ENCODE measurements around the gene ANGPTL7. TPM values are rescaled to one million over a fixed set of nuclear protein-coding genes. Genes with fewer than 3 reads are reported as not detected.
A peak's percentile ranks its signal among the peaks of the same experiment; 100 is the strongest.

Gene ANGPTL7
- total RNA-seq, 6 experiments from 2014 or later: not detected

DNA sequence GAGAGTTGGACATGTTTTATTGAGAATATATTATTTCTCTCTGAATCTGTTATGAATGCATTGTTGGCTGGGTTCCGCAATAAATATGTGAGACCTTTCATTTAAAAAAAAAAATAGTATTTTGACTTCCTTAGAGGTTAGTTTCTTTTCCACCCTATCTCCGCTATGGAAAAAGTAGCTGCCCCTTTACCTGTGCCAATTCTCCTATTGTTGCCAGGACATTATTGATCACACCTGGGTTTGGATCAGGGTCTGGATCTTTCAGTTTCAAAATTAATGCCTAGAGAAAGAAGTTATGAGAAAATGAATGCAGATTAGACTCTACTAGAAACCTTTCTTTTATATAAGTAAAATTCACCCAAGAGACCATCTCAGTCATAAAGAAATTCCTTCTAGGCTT lies 44.1 kb downstream of the ANGPTL7 start:
- ATAC-seq (peak; percentile 63 to 75 (median 66)), DNase-seq (no peak)
- H3K4me1 ChIP-seq: peaks cover 0 to 24% (median 0%) of the 10 kb centered on the region in 4 donors
- no peaks in the 10 kb centered on the region for H3K9me3 ChIP-seq
- intact Hi-C loops (cut with DNase I): no loop called here
- 42% methylated on average over 2 of the region's 2 CpGs for WGBS (ENCODE audit: insufficient coverage, low coverage, low lambda C conversion rate, missing lambda C conversion rate)
- H3K36me3 ChIP-seq: peaks cover 0 to 81% (median 29%) of the 10 kb centered on the region in 4 donors
- H3K27me3 ChIP-seq: no peaks in the 10 kb centered on the region
- no peak overlapping the region for H3K4me3 ChIP-seq
- H3K27ac ChIP-seq: peak overlapping the region in 2 of 3 donors; percentile 45 to 61
- TF ChIP-seq, protein P1, sequence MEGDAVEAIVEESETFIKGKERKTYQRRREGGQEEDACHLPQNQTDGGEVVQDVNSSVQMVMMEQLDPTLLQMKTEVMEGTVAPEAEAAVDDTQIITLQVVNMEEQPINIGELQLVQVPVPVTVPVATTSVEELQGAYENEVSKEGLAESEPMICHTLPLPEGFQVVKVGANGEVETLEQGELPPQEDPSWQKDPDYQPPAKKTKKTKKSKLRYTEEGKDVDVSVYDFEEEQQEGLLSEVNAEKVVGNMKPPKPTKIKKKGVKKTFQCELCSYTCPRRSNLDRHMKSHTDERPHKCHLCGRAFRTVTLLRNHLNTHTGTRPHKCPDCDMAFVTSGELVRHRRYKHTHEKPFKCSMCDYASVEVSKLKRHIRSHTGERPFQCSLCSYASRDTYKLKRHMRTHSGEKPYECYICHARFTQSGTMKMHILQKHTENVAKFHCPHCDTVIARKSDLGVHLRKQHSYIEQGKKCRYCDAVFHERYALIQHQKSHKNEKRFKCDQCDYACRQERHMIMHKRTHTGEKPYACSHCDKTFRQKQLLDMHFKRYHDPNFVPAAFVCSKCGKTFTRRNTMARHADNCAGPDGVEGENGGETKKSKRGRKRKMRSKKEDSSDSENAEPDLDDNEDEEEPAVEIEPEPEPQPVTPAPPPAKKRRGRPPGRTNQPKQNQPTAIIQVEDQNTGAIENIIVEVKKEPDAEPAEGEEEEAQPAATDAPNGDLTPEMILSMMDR (IDR thresholded peaks at IDR 0.05): no peak
- no peak for TF ChIP-seq POLR2A (IDR thresholded peaks at IDR 0.05)

- ATAC-seq (no peak), DNase-seq (no peak)
- peaks cover 0 to 18% (median 0%) of the 10 kb centered on the region in 4 donors for H3K4me1 ChIP-seq
- H3K4me3 ChIP-seq: no peak overlapping the region
- no peak overlapping the region for H3K27ac ChIP-seq
- H3K27me3 ChIP-seq: no peaks in the 10 kb centered on the region
- WGBS (ENCODE audit: insufficient coverage, low coverage, low lambda C conversion rate, missing lambda C conversion rate): 66% methylated on average over 4 of the region's 6 CpGs
- TF ChIP-seq, protein P1 (IDR thresholded peaks at IDR 0.05): no peak
- TF ChIP-seq POLR2A (IDR thresholded peaks at IDR 0.05): no peak
- no peaks in the 10 kb centered on the region for H3K9me3 ChIP-seq
- intact Hi-C loops (cut with DNase I): no loop called here
- peaks cover 0 to 67% (median 25%) of the 10 kb centered on the region in 4 donors for H3K36me3 ChIP-seq
These were observed 48.2 kb downstream of the ANGPTL7 start for GRCh38 chr1:11237356-11237755.

GRCh38 chr1:11238311-11238710 lies 49.2 kb downstream of the ANGPTL7 start:
- Histone ChIP-seq H3K4me3 (no peak overlapping the region), H3K4me1 (peaks cover 0 to 10% (median 0%) of the 10 kb centered on the region in 4 donors), H3K9me3 (no peaks in the 10 kb centered on the region), H3K27ac (no peak overlapping the region), H3K27me3 (no peaks in the 10 kb centered on the region), H3K36me3 (peaks cover 0 to 76% (median 27%) of the 10 kb centered on the region in 4 donors)
- no peak for DNase-seq
- 92% methylated on average over 6 of the region's 7 CpGs for WGBS (ENCODE audit: insufficient coverage, low coverage, low lambda C conversion rate, missing lambda C conversion rate)
- TF ChIP-seq, protein P1 (IDR thresholded peaks at IDR 0.05): no peak
- no peak for TF ChIP-seq POLR2A (IDR thresholded peaks at IDR 0.05)
- intact Hi-C loops (cut with DNase I): no loop called here
- ATAC-seq: no peak

DNA sequence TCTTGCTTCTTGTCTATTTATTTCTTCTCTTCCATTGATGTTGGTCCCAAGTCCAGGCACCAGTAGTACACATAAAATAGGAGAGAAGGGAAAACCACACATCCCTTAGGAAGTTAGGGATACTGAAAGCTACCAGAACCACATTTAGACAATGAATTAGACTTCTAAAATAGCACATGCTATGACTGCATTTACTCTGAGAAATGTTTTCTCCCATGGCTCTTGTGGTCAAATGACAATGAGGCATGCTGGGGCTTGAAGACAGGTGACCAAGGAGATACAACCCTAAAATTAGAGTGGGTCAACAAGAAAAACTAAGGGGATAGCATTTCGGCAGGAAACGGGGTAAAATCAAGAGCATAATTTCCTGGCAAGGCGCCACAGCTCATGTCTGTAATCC lies 56.1 kb downstream of the ANGPTL7 start:
- peaks cover 0 to 45% (median 16%) of the 10 kb centered on the region in 4 donors for H3K36me3 ChIP-seq
- no peak for DNase-seq
- peaks cover 0 to 10% (median 0%) of the 10 kb centered on the region in 4 donors for H3K4me1 ChIP-seq
- ATAC-seq: no peak
- intact Hi-C loops (cut with DNase I): loop anchor here (10.0 kb wide), 2 partner anchors 120 to 400 kb away; no protein-coding TSS in a partner anchor
- 92% methylated on average over 3 of the region's 3 CpGs for WGBS (ENCODE audit: insufficient coverage, low coverage, low lambda C conversion rate, missing lambda C conversion rate)
- no peaks in the 10 kb centered on the region for H3K9me3 ChIP-seq
- no peak overlapping the region for H3K4me3 ChIP-seq
- H3K27me3 ChIP-seq: no peaks in the 10 kb centered on the region
- TF ChIP-seq POLR2A (IDR thresholded peaks at IDR 0.05): no peak
- TF ChIP-seq, protein P1 (IDR thresholded peaks at IDR 0.05): no peak
- H3K27ac ChIP-seq: peak overlapping the region in 1 of 3 donors; percentile 18

Small RNAs within 50 kb of the gene (small RNA-seq; reads per million reads assigned to genes)
- 0 reads per million in 2 experiments for gene RNU6-291P
- gene RNU6-537P: 0 reads per million in 2 experiments
- 0 reads per million in 2 experiments for gene RPL39P6

Other genes starting within 250 kb of the ANGPTL7 start
- 10 to 100 TPM; 57.2 to 84.4 (median 73.8) TPM for gene TARDBP, start 176.7 kb upstream of the ANGPTL7 start, total RNA-seq
- 100 to 1,000 TPM; 144 to 222 (median 185) TPM for gene MASP2, start 142.1 kb upstream of the ANGPTL7 start, total RNA-seq
- gene SRM, start 129.3 kb upstream of the ANGPTL7 start, total RNA-seq: 10 to 100 TPM; 24.3 to 72.8 (median 31.6) TPM
- gene EXOSC10, start 89.5 kb upstream of the ANGPTL7 start, total RNA-seq: 10 to 100 TPM; 13.4 to 32.4 (median 20.7) TPM
- gene MTOR, start 73.2 kb downstream of the ANGPTL7 start, total RNA-seq: 10 to 100 TPM; 25.1 to 35.3 (median 32.4) TPM
- gene UBIAD1, start 83.8 kb downstream of the ANGPTL7 start, total RNA-seq: 10 to 100 TPM in 3 of 6 experiments, 1 to 10 TPM in 3; 7.0 to 11.4 (median 9.7) TPM